ENCODE results near the gene CFAP410. TPM values are rescaled to one million over a fixed set of nuclear protein-coding genes. Genes with fewer than 3 reads are reported as not detected.

The CFAP410 gene
- total and polyA plus RNA-seq, 2 of the 8 experiments (the other 6 are each of a cell fraction or from before 2014, with no cell fraction given) = 10.6 to 12.0 TPM

GRCh38 chr21:44370786-44371410 lies 31.7 kb upstream of the CFAP410 start:
- CTCF ChIA-PET (ENCODE audit: partially characterized antibody) = no interaction called here

More at GRCh38 chr21:44370786-44371410, 31.7 kb upstream of the CFAP410 start:
- Histone ChIP-seq H4K91ac (replicated peaks; ENCODE audit: insufficient read length, low read length) (no peak overlapping the region), H2AFZ (ENCODE audit: low read length) (no peak overlapping the region), H3K56ac (replicated peaks; ENCODE audit: insufficient read length, low read depth, low read length) (no peak overlapping the region), H3K36me3 (ENCODE audit: control insufficient read depth in 2 of 4, insufficient read depth in 4 of 4, low read length in 3 of 4) (no peaks in the 10 kb centered on the region), H2BK120ac (replicated peaks; ENCODE audit: low read depth, low read length) (no peak overlapping the region), H3K4me3 (ENCODE audit: extremely low read depth in 1 of 4, insufficient read depth in 2 of 4, low read depth in 3 of 4, low read length in 4 of 4) (no peak overlapping the region), H3K79me2 (ENCODE audit: control insufficient read depth in 1 of 2, insufficient read depth in 2 of 2, low read length in 2 of 2) (no peaks in the 10 kb centered on the region), H3K14ac (ENCODE audit: insufficient read length) (no peak overlapping the region), H2BK12ac (ENCODE audit: low read depth, low read length) (no peak overlapping the region), H3K27me3 (replicated peaks in 1 of 4; ENCODE audit: control insufficient read depth in 3 of 4, extremely low read depth in 1 of 4, insufficient read depth in 3 of 4, low read length in 3 of 4) (peaks cover 0 to 20% (median 15%) of the 10 kb centered on the region in 4 experiments; a peak in 6 of 7 replicates), H3K9me3 (ENCODE audit: insufficient read depth in 2 of 2, low read depth in 1 of 2, low read length in 1 of 2) (peaks cover 6 to 14% of the 10 kb centered on the region in 2 experiments; a peak in 3 of 4 replicates), H3K23me2 (ENCODE audit: low read depth, low read length) (peaks cover 3% of the 10 kb centered on the region; the same call in 1 of the 2 replicates), H3K4ac (replicated peaks; ENCODE audit: insufficient read length, low read depth, low read length) (no peak overlapping the region), H2BK5ac (ENCODE audit: low read depth, low read length) (no peak overlapping the region), H3K18ac (ENCODE audit: extremely low read depth, low read length) (no peak overlapping the region), H4K5ac (ENCODE audit: insufficient read length, low read depth, low read length) (no peak overlapping the region), H4K8ac (ENCODE audit: extremely low read depth, insufficient read depth, low read length) (no peak overlapping the region), H2BK20ac (ENCODE audit: low read length) (no peak overlapping the region), H4K20me1 (replicated peaks in 1 of 2; ENCODE audit: control insufficient read depth in 1 of 2, insufficient read depth in 2 of 2, low read length in 2 of 2) (no peaks in the 10 kb centered on the region), H3K23ac (ENCODE audit: insufficient read length) (no peak overlapping the region), H3K79me1 (ENCODE audit: low read depth, low read length) (no peaks in the 10 kb centered on the region), H2AK5ac (ENCODE audit: low read depth, low read length) (no peak overlapping the region), H3K9ac (replicated peaks in 1 of 4; ENCODE audit: extremely low read depth in 1 of 4, low read depth in 3 of 4, low read length in 3 of 4) (no peak overlapping the region), H3K27ac (ENCODE audit: low read depth, low read length) (no peak overlapping the region), H3K4me1 (replicated peaks in 1 of 4; ENCODE audit: control insufficient read depth in 3 of 4, insufficient read depth in 4 of 4, low read length in 3 of 4) (peaks cover 0 to 12% (median 7%) of the 10 kb centered on the region in 4 experiments; a peak in 6 of 7 replicates), H3K4me2 (ENCODE audit: insufficient read depth in 1 of 2, low read depth in 2 of 2, low read length in 2 of 2) (no peak overlapping the region), H2BK15ac (ENCODE audit: low read length) (no peak overlapping the region)
- FAIRE-seq = no peak
- DNase-seq (ENCODE audit: low read depth in 1 of 2, low spot score in 2 of 2) = no peak
- 89% methylated on average over 25 of the region's 37 CpGs; no CpG with 5 or more reads in 1 of the 2 experiments for WGBS, 2 experiments (ENCODE audit: extremely low coverage in 1 of 2, insufficient coverage in 1 of 2, insufficient read length in 1 of 2, insufficient replicate concordance in 2 of 2, low coverage in 1 of 2, low lambda C conversion rate in 2 of 2, missing lambda C conversion rate in 1 of 2)
- TF ChIP-seq BRCA1 (IDR thresholded peaks at IDR 0.05; ENCODE audit: low read depth, low read length) (no peak), JUN (IDR thresholded peaks at IDR 0.05; ENCODE audit: low read depth, low read length) (no peak), RXRA (IDR thresholded peaks at IDR 0.05; ENCODE audit: insufficient read depth, low read depth, low read length) (no peak), TEAD4 (IDR thresholded peaks at IDR 0.05; ENCODE audit: low read depth, low read length) (no peak)
- POLR2A ChIA-PET (ENCODE audit: partially characterized antibody) = no interaction called here

All from H1 (cell line).